NT2/D1 (cell line): ENCODE measurements around the gene POMT1.

Experiments used
- DNase-seq: peaks from one replicate; pipeline ENCODE4 v3.0.0-alpha.2; 2011; ENCODE audit warnings: low read depth, low spot score
- H3K27me3 ChIP-seq: 2 replicates; pipeline ENCODE4 v1.6.0; 2011; ENCODE audit warnings: mild to moderate bottlenecking; ENCODE audit not compliant: insufficient read length, insufficient read depth
- H3K36me3 ChIP-seq: 2 replicates; pipeline ENCODE4 v1.6.1; 2011; ENCODE audit warnings: mild to moderate bottlenecking, low read length, mixed read lengths; ENCODE audit not compliant: insufficient read depth, insufficient read length
- H3K4me1 ChIP-seq: 2 replicates; pipeline ENCODE4 v1.5.1; 2011; ENCODE audit not compliant: insufficient read depth, insufficient read length
- H3K4me3 ChIP-seq: 2 replicates; pipeline ENCODE4 v1.5.1; 2011; ENCODE audit warnings: low read depth; ENCODE audit not compliant: insufficient read length
- H3K9ac ChIP-seq: 2 replicates; pipeline ENCODE4 v1.6.0; 2011; ENCODE audit warnings: low read depth; ENCODE audit not compliant: insufficient read length
- H3K9me3 ChIP-seq: 2 replicates; pipeline ENCODE4 v1.5.1; 2011; ENCODE audit warnings: mild to moderate bottlenecking, low read length; ENCODE audit not compliant: insufficient read depth
- SUZ12 ChIP-seq: IDR thresholded peaks from 2 replicates; pipeline ENCODE4 v1.6.1; 2011; ENCODE audit not compliant: insufficient read length, insufficient read depth; ENCODE audit errors: extremely low read depth
- YY1 ChIP-seq: IDR thresholded peaks from 2 replicates; pipeline ENCODE4 v1.6.1; 2011; ENCODE audit not compliant: insufficient read length, insufficient read depth
- ZNF274 ChIP-seq: IDR thresholded peaks from 2 replicates; pipeline ENCODE4 v1.6.1; 2011; ENCODE audit warnings: mild to moderate bottlenecking, low read depth, low read length

The POMT1 gene

GRCh38 chr9:131528886-131529505, 26.3 kb downstream of the POMT1 start:
- Histone ChIP-seq H3K9me3 (no peaks in the 10 kb centered on the region), H3K36me3 (peaks cover 65% of the 10 kb centered on the region), H3K4me3 (no peak overlapping the region), H3K4me1 (peaks cover 19% of the 10 kb centered on the region), H3K27me3 (no peaks in the 10 kb centered on the region), H3K9ac (no peak overlapping the region)
- DNase-seq = no peak
- TF ChIP-seq ZNF274 (no peak), SUZ12 (no peak), YY1 (no peak)

- Histone ChIP-seq H3K4me3 (peak overlapping the region; percentile 78), H3K9ac (peak overlapping the region; percentile 94), H3K27me3 (no peaks in the 10 kb centered on the region), H3K9me3 (no peaks in the 10 kb centered on the region), H3K36me3 (peaks cover 56% of the 10 kb centered on the region), H3K4me1 (peaks cover 18% of the 10 kb centered on the region)
- no peak for TF ChIP-seq SUZ12
- TF ChIP-seq ZNF274 = no peak
- no peak for TF ChIP-seq YY1
- no peak for DNase-seq
Measured at GRCh38 chr9:131529597-131530545, 27.2 kb downstream of the POMT1 start.

- Histone ChIP-seq H3K9me3 (no peaks in the 10 kb centered on the region), H3K4me3 (peak overlapping the region; percentile 78), H3K9ac (peak overlapping the region; percentile 94), H3K27me3 (no peaks in the 10 kb centered on the region), H3K4me1 (peaks cover 15% of the 10 kb centered on the region), H3K36me3 (peaks cover 49% of the 10 kb centered on the region)
- TF ChIP-seq YY1 (no peak), ZNF274 (no peak), SUZ12 (no peak)
- no peak for DNase-seq
Measured at GRCh38 chr9:131530546-131530919, 27.8 kb downstream of the POMT1 start.

- Histone ChIP-seq H3K4me1 (peaks cover 15% of the 10 kb centered on the region), H3K9ac (peak within 1 kb of the TSS; percentile 94), H3K4me3 (peak within 1 kb of the TSS; percentile 78), H3K9me3 (no peaks in the 10 kb centered on the region), H3K27me3 (no peaks in the 10 kb centered on the region), H3K36me3 (peaks cover 43% of the 10 kb centered on the region)
- TF ChIP-seq YY1 = no peak
- no peak for TF ChIP-seq SUZ12
- no peak for TF ChIP-seq ZNF274
- DNase-seq = peak; percentile 77
Measured at GRCh38 chr9:131530920-131531832, 28.5 kb downstream of the POMT1 start, which contains the start of gene UCK1. Gene UCK1 (minus strand): TSS chr9:131531263. CDS start chr9:131531174, 89 bp downstream.

GRCh38 chr9:131534721-131535237, 32.1 kb downstream of the POMT1 start:
- peaks cover 7% of the 10 kb centered on the region; the same call in 1 of the 2 replicates for H3K9me3 ChIP-seq
- no peaks in the 10 kb centered on the region for H3K27me3 ChIP-seq
- no peak for DNase-seq
- no peak for TF ChIP-seq SUZ12
- no peak overlapping the region for H3K4me3 ChIP-seq
- peaks cover 8% of the 10 kb centered on the region for H3K4me1 ChIP-seq
- H3K36me3 ChIP-seq = peaks cover 7% of the 10 kb centered on the region
- no peak overlapping the region for H3K9ac ChIP-seq

GRCh38 chr9:131537946-131538345, 35.2 kb downstream of the POMT1 start:
- Histone ChIP-seq H3K27me3 (no peaks in the 10 kb centered on the region), H3K4me1 (no peaks in the 10 kb centered on the region), H3K36me3 (no peaks in the 10 kb centered on the region), H3K9me3 (peaks cover 18% of the 10 kb centered on the region), H3K9ac (no peak overlapping the region), H3K4me3 (no peak overlapping the region)
- TF ChIP-seq YY1 (no peak), ZNF274 (no peak), SUZ12 (no peak)
- no peak for DNase-seq
